ENCODE data around the gene FMN2.

FMN2 gene

DNA sequence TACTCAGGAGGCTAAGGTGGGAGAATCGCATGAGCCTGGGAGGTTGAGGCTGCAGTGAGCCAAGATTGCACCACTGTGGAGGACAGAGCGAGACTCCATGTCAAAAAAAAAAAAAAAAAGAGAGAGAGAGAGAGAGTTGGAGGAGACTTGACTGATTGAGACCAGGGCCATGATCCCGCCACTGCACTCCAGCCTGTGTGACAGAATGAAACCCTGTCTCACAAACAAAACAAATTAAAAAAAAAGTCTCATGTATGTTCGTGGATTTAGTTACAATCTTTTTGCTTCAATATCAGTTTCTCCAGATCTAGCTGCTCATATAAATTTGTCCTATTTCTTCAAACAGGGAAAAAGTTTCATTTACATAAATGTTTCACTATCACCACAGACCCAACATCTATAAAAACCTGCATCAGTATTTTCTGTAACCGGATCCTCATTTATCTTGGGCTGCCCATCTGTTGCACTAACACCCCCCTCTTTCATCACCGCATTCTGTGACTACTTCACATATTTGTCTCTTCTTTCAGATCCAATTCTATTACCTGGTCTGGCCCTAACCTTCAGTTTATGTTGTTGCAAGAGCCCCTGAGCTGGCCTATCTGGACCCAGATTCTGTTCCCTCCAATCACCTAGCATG lies 393.2 kb downstream of the FMN2 start:
- no CpG with 5 or more reads among the region's 6 CpGs for WGBS (ENCODE audit: extremely low coverage, insufficient coverage, low lambda C conversion rate)

DNA sequence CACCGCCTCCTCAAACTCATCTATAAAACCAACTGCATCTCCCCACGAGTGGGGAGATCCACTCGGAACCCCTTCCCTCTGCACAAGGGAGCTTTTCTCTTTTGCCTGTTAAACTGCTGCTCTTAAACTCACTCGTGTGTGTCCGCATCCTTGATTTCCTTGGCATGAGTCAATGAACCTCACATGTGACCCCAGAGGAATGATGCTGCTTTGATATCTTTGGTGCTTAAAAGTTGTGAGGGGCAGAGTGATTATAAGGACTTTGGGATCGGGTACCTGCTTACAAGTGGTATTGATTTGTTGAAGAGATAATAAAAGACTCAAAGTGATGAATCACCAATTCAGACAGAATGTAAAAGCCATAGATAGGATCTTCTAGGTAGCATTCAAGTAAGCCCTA lies 394.9 kb downstream of the FMN2 start:
- no peak overlapping the region for H2BK120ac ChIP-seq (ENCODE audit: low read depth, low read length)
- no peak overlapping the region for H4K8ac ChIP-seq (ENCODE audit: low read depth, low read length)
- no peaks in the 10 kb centered on the region for H3K79me2 ChIP-seq (ENCODE audit: control insufficient read depth, insufficient read depth, low read length)
- H2AK5ac ChIP-seq (ENCODE audit: low read length), result no peak overlapping the region
- H4K5ac ChIP-seq (ENCODE audit: low read length), result no peak overlapping the region
- no peak overlapping the region for H3K56ac ChIP-seq (ENCODE audit: low read length)
- H2BK5ac ChIP-seq (ENCODE audit: low read length), result no peak overlapping the region
- no peak overlapping the region for H3K23ac ChIP-seq (ENCODE audit: low read length)
- no peaks in the 10 kb centered on the region for H3K27me3 ChIP-seq (ENCODE audit: insufficient read depth, low read length, poor library complexity)
- no peak overlapping the region for H3K4me2 ChIP-seq (ENCODE audit: low read length)
- H3K27ac ChIP-seq (ENCODE audit: low read depth, low read length), result no peak overlapping the region
- no peak overlapping the region for H3K9ac ChIP-seq (ENCODE audit: low read length)
- no peak overlapping the region for H3K4ac ChIP-seq (ENCODE audit: low read depth, low read length)
- H3K36me3 ChIP-seq (ENCODE audit: control insufficient read depth, insufficient read depth, low read length), result no peaks in the 10 kb centered on the region
- H3K4me3 ChIP-seq (ENCODE audit: low read length), result no peak overlapping the region
- H2BK15ac ChIP-seq (replicated peaks; ENCODE audit: low read depth), result no peak overlapping the region
- WGBS (ENCODE audit: extremely low coverage, insufficient coverage, low lambda C conversion rate), result no CpG with 5 or more reads among the region's 6 CpGs
- no peak overlapping the region for H3K18ac ChIP-seq (ENCODE audit: low read length)
- H3K79me1 ChIP-seq (ENCODE audit: low read length), result no peaks in the 10 kb centered on the region
- no peak for DNase-seq
- H3K4me1 ChIP-seq (ENCODE audit: control insufficient read depth, low read depth, low read length), result no peaks in the 10 kb centered on the region

More for the DNA sequence above, 393.2 kb downstream of the FMN2 start:
- Histone ChIP-seq H3K4me3 (ENCODE audit: low read length) (no peak overlapping the region), H2AK5ac (ENCODE audit: low read length) (no peak overlapping the region), H3K18ac (ENCODE audit: low read length) (no peak overlapping the region), H3K4me1 (ENCODE audit: control insufficient read depth, low read depth, low read length) (no peaks in the 10 kb centered on the region), H3K23ac (ENCODE audit: low read length) (no peak overlapping the region), H3K27ac (ENCODE audit: low read depth, low read length) (no peak overlapping the region), H3K79me2 (ENCODE audit: control insufficient read depth, insufficient read depth, low read length) (no peaks in the 10 kb centered on the region), H2BK15ac (replicated peaks; ENCODE audit: low read depth) (no peak overlapping the region), H3K4ac (ENCODE audit: low read depth, low read length) (no peak overlapping the region), H2BK120ac (ENCODE audit: low read depth, low read length) (no peak overlapping the region), H3K36me3 (ENCODE audit: control insufficient read depth, insufficient read depth, low read length) (no peaks in the 10 kb centered on the region), H3K56ac (ENCODE audit: low read length) (no peak overlapping the region), H3K27me3 (ENCODE audit: insufficient read depth, low read length, poor library complexity) (no peaks in the 10 kb centered on the region), H2BK5ac (ENCODE audit: low read length) (no peak overlapping the region), H4K8ac (ENCODE audit: low read depth, low read length) (no peak overlapping the region), H3K4me2 (ENCODE audit: low read length) (no peak overlapping the region), H3K9ac (ENCODE audit: low read length) (no peak overlapping the region), H3K79me1 (ENCODE audit: low read length) (no peaks in the 10 kb centered on the region), H4K5ac (ENCODE audit: low read length) (no peak overlapping the region)
- DNase-seq, result no peak

DNA sequence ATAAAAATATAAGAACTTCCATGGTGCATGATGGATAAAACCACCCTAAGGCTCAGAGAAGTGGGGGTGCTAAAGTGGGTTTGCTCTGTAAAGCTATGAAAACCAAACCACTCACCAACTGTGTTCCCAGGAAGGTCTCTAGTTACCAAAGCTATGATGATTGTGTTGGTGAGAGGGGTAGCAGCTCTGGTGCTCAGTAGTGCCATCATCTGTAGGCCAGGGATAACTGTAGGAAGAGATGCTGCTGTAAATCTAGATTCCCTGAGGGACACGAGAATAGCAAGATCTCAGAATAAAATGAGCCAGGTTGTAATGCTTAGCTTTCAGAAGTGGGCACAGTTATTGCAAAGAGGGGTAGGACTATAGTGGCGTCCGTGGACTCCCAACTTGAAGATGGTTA lies 395.8 kb downstream of the FMN2 start:
- Histone ChIP-seq H3K27me3 (ENCODE audit: insufficient read depth, low read length, poor library complexity) (no peaks in the 10 kb centered on the region), H3K23ac (ENCODE audit: low read length) (no peak overlapping the region)
- WGBS (ENCODE audit: extremely low coverage, insufficient coverage, low lambda C conversion rate), result no CpG with 5 or more reads among the region's 3 CpGs

DNA sequence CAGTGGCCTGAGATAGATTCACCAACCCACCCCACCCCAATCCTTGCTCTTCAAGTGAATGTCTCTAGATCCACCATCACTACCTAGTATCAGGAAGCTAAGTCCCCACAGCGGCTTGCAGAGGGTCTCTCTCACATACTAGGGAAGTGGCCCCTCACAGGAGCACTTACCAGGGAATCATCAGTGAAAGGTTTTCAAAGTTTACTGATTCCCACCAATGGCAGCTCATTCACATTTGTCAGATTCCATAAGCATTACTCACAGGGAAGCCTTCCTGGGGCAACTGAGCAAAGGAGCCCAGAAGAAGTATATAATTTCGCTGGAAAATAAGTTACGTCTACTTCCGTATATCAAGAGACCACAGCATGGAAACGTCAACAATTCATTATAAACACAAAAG lies 399.5 kb downstream of the FMN2 start:
- no peaks in the 10 kb centered on the region for H3K27me3 ChIP-seq (ENCODE audit: insufficient read depth, low read length, poor library complexity)
- H3K4me1 ChIP-seq (ENCODE audit: control insufficient read depth, low read depth, low read length), result no peaks in the 10 kb centered on the region
- H2AK5ac ChIP-seq (ENCODE audit: low read length), result no peak overlapping the region
- H3K4ac ChIP-seq (ENCODE audit: low read depth, low read length), result no peak overlapping the region
- no peak overlapping the region for H3K18ac ChIP-seq (ENCODE audit: low read length)
- H3K27ac ChIP-seq (ENCODE audit: low read depth, low read length), result no peak overlapping the region
- no CpG with 5 or more reads among the region's 5 CpGs for WGBS (ENCODE audit: extremely low coverage, insufficient coverage, low lambda C conversion rate)
- no peak overlapping the region for H3K4me2 ChIP-seq (ENCODE audit: low read length)
- H3K36me3 ChIP-seq (ENCODE audit: control insufficient read depth, insufficient read depth, low read length), result no peaks in the 10 kb centered on the region
- no peak overlapping the region for H4K5ac ChIP-seq (ENCODE audit: low read length)
- H2BK15ac ChIP-seq (replicated peaks; ENCODE audit: low read depth), result no peak overlapping the region
- no peaks in the 10 kb centered on the region for H3K79me2 ChIP-seq (ENCODE audit: control insufficient read depth, insufficient read depth, low read length)
- peak; percentile 82 for DNase-seq
- H3K4me3 ChIP-seq (ENCODE audit: low read length), result no peak overlapping the region
- H3K23ac ChIP-seq (ENCODE audit: low read length), result no peak overlapping the region
- no peaks in the 10 kb centered on the region for H3K79me1 ChIP-seq (ENCODE audit: low read length)
- H2BK120ac ChIP-seq (ENCODE audit: low read depth, low read length), result no peak overlapping the region
- H2BK5ac ChIP-seq (ENCODE audit: low read length), result no peak overlapping the region
- no peak overlapping the region for H3K9ac ChIP-seq (ENCODE audit: low read length)
- H4K8ac ChIP-seq (ENCODE audit: low read depth, low read length), result no peak overlapping the region
- H3K56ac ChIP-seq (ENCODE audit: low read length), result no peak overlapping the region

More for the DNA sequence above, 395.8 kb downstream of the FMN2 start:
- Histone ChIP-seq H3K4ac (ENCODE audit: low read depth, low read length) (no peak overlapping the region), H2BK120ac (ENCODE audit: low read depth, low read length) (no peak overlapping the region), H4K8ac (ENCODE audit: low read depth, low read length) (no peak overlapping the region), H3K56ac (ENCODE audit: low read length) (no peak overlapping the region), H3K4me2 (ENCODE audit: low read length) (no peak overlapping the region), H2BK5ac (ENCODE audit: low read length) (no peak overlapping the region), H3K79me2 (ENCODE audit: control insufficient read depth, insufficient read depth, low read length) (no peaks in the 10 kb centered on the region), H2AK5ac (ENCODE audit: low read length) (no peak overlapping the region), H3K4me1 (ENCODE audit: control insufficient read depth, low read depth, low read length) (no peaks in the 10 kb centered on the region), H3K9ac (ENCODE audit: low read length) (no peak overlapping the region), H3K18ac (ENCODE audit: low read length) (no peak overlapping the region), H2BK15ac (replicated peaks; ENCODE audit: low read depth) (no peak overlapping the region), H3K36me3 (ENCODE audit: control insufficient read depth, insufficient read depth, low read length) (no peaks in the 10 kb centered on the region), H3K4me3 (ENCODE audit: low read length) (no peak overlapping the region), H4K5ac (ENCODE audit: low read length) (no peak overlapping the region), H3K79me1 (ENCODE audit: low read length) (no peaks in the 10 kb centered on the region), H3K27ac (ENCODE audit: low read depth, low read length) (no peak overlapping the region)
- DNase-seq, result no peak

DNA sequence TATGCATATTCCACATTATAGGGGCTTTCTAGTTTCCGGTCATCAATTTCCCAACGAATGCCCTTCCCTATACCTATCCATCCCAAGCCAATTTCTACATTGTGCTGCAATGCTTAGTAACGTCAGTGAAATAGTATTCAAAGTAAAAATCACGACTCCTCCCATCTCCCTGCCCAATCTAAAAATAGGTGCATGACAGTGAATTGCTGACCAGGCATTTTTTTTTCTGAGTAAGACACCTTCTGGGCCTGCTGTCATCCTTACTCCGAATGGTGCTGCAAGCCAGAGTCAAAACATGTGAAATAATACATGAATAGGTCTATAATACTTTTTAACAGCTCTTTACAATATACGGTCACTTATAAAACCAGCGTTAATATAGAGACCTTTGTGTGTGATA lies 400.1 kb downstream of the FMN2 start:
- DNase-seq, result no peak
- no peaks in the 10 kb centered on the region for H3K4me1 ChIP-seq (ENCODE audit: control insufficient read depth, low read depth, low read length)
- H3K27ac ChIP-seq (ENCODE audit: low read depth, low read length), result no peak overlapping the region
- H3K4me2 ChIP-seq (ENCODE audit: low read length), result no peak overlapping the region
- no peak overlapping the region for H3K23ac ChIP-seq (ENCODE audit: low read length)
- H3K4ac ChIP-seq (ENCODE audit: low read depth, low read length), result no peak overlapping the region
- WGBS (ENCODE audit: extremely low coverage, insufficient coverage, low lambda C conversion rate), result no CpG with 5 or more reads among the region's 7 CpGs
- H2BK15ac ChIP-seq (replicated peaks; ENCODE audit: low read depth), result no peak overlapping the region
- no peak overlapping the region for H3K18ac ChIP-seq (ENCODE audit: low read length)
- no peak overlapping the region for H3K4me3 ChIP-seq (ENCODE audit: low read length)
- no peaks in the 10 kb centered on the region for H3K27me3 ChIP-seq (ENCODE audit: insufficient read depth, low read length, poor library complexity)
- no peaks in the 10 kb centered on the region for H3K36me3 ChIP-seq (ENCODE audit: control insufficient read depth, insufficient read depth, low read length)
- H3K79me1 ChIP-seq (ENCODE audit: low read length), result no peaks in the 10 kb centered on the region
- H2AK5ac ChIP-seq (ENCODE audit: low read length), result no peak overlapping the region
- no peak overlapping the region for H3K9ac ChIP-seq (ENCODE audit: low read length)
- H3K79me2 ChIP-seq (ENCODE audit: control insufficient read depth, insufficient read depth, low read length), result no peaks in the 10 kb centered on the region
- no peak overlapping the region for H3K56ac ChIP-seq (ENCODE audit: low read length)
- H4K5ac ChIP-seq (ENCODE audit: low read length), result no peak overlapping the region
- no peak overlapping the region for H2BK5ac ChIP-seq (ENCODE audit: low read length)
- H4K8ac ChIP-seq (ENCODE audit: low read depth, low read length), result no peak overlapping the region
- no peak overlapping the region for H2BK120ac ChIP-seq (ENCODE audit: low read depth, low read length)

DNA sequence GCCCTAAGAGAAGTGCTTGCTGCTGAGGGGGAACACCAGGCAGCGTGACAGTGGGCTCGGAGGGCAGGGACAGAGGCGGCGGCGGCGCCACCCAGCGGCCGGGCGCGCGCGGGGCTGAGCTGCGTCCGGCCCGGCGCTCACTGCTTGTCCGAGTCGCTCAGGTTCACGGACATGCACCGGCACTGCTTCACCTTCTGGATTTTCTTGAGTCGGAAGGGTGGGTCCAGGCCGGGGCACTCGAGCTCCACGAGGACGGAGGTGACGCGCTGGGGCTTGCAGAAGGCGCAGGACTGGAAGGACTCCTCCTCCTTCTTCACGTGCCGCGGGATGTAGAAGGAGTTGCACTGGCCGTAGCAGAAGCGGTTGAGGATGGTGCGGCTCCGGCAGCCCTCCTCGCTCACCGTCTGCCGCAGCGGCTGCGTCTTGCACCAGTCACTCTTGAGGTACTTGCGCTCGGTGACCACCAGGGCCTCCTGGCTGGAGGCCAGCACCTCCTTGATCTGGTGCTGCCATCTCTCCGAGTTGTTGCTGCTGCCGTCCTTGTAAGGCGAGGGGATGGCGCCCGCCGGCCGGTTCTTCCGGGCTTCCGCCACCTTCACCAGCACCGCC lies 401.3 kb downstream of the FMN2 start:
- peak; percentile 87 for DNase-seq
- H3K4ac ChIP-seq (ENCODE audit: low read depth, low read length), result no peak overlapping the region
- no peak overlapping the region for H2BK15ac ChIP-seq (replicated peaks; ENCODE audit: low read depth)
- no peaks in the 10 kb centered on the region for H3K79me1 ChIP-seq (ENCODE audit: low read length)
- no peaks in the 10 kb centered on the region for H3K36me3 ChIP-seq (ENCODE audit: control insufficient read depth, insufficient read depth, low read length)
- no peak overlapping the region for H4K8ac ChIP-seq (ENCODE audit: low read depth, low read length)
- no CpG with 5 or more reads among the region's 52 CpGs for WGBS (ENCODE audit: extremely low coverage, insufficient coverage, low lambda C conversion rate)
- H3K4me3 ChIP-seq (ENCODE audit: low read length), result peak overlapping the region; percentile 30
- H2BK5ac ChIP-seq (ENCODE audit: low read length), result no peak overlapping the region
- H3K27ac ChIP-seq (ENCODE audit: low read depth, low read length), result no peak overlapping the region
- H2AK5ac ChIP-seq (ENCODE audit: low read length), result no peak overlapping the region
- H3K27me3 ChIP-seq (ENCODE audit: insufficient read depth, low read length, poor library complexity), result no peaks in the 10 kb centered on the region
- no peak overlapping the region for H3K23ac ChIP-seq (ENCODE audit: low read length)
- peak overlapping the region; percentile 59 for H3K9ac ChIP-seq (ENCODE audit: low read length)
- peak overlapping the region; percentile 68 for H3K4me2 ChIP-seq (ENCODE audit: low read length)
- no peaks in the 10 kb centered on the region for H3K79me2 ChIP-seq (ENCODE audit: control insufficient read depth, insufficient read depth, low read length)
- H2BK120ac ChIP-seq (ENCODE audit: low read depth, low read length), result no peak overlapping the region
- no peaks in the 10 kb centered on the region for H3K4me1 ChIP-seq (ENCODE audit: control insufficient read depth, low read depth, low read length)
- H4K5ac ChIP-seq (ENCODE audit: low read length), result no peak overlapping the region
- no peak overlapping the region for H3K18ac ChIP-seq (ENCODE audit: low read length)
- H3K56ac ChIP-seq (ENCODE audit: low read length), result peak overlapping the region; percentile 77

Measured in mesendoderm (in vitro differentiated cells).